HG02798 (cell line): ENCODE results near the gene WDR64.
"Not testable (repeated sequence)": the region's sequence is repeated elsewhere in the genome, so short reads cannot be mapped to it uniquely, and the experiment has no call there.

ENCODE experiments used
- ATAC-seq: cut with Tn5 transposase; IDR thresholded peaks from one replicate; pipeline ENCODE4 v1.9.1; 2021; ENCODE audit warnings: mild to moderate bottlenecking; ENCODE audit not compliant: unreplicated experiment, poor library complexity

The WDR64 gene

GRCh38 chr1:241826613-241827012 is 174.5 kb downstream of the WDR64 start:
- ATAC-seq: not testable (repeated sequence)

- no peak for ATAC-seq
These were observed 175.2 kb downstream of the WDR64 start for GRCh38 chr1:241827264-241827663.

- no peak for ATAC-seq
These were observed 176.5 kb downstream of the WDR64 start for GRCh38 chr1:241828463-241829021.

DNA sequence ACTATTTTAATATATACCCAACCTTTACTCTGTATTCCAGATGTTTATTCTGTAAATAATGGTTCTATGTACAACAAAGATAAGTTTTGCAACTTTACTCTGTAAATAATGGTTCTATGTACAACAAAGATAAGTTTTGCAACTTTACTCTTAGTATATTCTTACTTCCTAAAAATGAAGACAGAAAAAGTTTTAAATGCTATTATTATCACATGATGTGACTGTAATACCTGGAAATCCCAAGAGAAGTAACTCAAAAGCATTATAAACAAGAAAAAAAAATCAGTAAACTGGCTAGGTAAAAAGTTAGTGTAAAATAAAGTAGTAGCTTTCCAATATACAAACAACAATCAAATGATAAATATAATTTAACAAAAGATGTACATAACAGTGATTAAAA is 177.4 kb downstream of the WDR64 start:
- no peak for ATAC-seq

- no peak for ATAC-seq
These were observed 182.8 kb downstream of the WDR64 start for GRCh38 chr1:241834733-241835377.

DNA sequence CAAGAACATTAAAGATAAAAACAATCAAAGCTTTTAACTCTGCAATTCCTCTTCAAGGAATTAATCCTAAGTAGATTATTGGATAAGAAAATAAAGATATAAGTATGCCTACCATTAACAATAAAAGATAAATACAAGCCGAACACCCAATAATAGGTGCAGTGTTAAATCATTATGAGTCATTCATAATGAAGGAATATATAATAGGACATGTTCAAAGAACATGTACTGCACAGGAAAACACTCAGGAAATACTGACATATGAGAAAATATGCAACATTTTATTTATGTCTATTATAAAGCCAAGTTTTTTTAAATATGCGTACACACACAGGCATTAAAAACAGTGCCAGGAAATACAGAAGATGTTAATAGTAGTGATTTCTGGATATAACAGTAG is 184.9 kb downstream of the WDR64 start:
- ATAC-seq: no peak

DNA sequence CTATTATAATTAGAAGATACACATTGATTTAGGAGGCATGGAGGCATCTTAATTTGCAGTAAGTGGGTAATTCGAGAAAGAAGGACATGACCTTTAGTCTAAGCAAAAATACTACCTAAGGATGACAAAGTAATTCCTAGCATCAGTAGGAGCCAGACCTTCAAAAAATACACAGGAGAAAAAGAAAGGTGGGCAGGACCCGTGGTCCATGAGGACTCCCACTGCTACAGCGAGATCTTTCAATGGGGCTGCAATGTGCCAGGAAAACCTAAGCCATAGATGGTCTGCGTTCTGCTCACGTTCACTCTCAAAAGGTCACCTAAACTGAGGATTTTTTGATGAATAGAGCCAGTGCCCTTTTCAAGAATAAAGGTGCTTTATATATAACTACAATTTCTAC is 185.3 kb downstream of the WDR64 start:
- no peak for ATAC-seq

GRCh38 chr1:241837901-241838300 is 185.8 kb downstream of the WDR64 start:
- no peak for ATAC-seq

GRCh38 chr1:241838897-241839296 is 186.8 kb downstream of the WDR64 start:
- no peak for ATAC-seq

DNA sequence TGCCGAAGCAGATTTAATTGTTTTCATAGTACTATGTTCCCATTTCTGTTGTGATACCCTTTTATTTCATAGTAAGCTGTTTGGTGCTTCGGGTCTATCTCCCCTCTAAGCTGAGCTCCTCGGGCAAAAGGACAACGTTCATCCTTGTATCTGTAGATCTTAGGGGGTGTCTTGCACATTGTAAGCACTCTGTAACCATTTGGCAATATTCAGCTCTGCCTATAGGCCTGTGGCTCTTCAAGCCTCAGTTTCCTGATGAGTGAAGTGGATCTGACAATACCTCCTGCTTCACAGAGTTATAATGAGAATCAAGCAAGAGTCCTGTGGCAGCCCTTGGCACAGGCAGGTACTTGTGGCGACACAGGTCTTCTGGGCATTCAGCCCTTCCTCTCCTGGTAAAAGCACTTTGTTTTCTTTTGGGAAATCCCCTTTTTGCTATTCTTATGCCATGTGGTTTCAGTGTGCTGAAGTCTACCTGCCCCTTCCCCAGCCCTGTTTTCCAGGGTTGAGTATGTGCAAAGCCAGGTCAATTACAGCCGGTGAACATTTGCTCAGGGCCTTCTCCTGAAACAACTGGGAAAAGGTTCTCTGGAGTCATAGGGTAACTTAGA is 187.4 kb downstream of the WDR64 start:
- peak; percentile 47 for ATAC-seq

DNA sequence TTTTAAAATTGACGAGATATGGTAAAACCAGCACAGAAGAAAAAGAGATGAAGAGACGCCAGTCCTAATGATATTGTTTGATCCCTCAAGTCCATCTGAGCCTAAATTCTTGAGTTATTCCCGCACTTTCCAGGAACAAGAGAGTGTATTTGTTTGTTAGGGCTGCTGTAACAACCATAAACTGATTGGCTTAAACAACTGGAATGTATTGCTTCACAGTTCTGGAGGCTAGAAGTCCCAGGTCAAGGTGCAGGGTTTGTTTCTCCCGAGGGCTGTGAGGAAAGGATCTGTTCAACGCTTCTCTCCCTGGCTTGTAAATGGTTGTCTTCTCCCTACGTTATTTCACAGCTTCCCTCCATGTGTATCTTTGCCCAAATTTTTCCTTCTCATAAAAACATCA is 188.1 kb downstream of the WDR64 start:
- ATAC-seq: no peak

GRCh38 chr1:241841691-241842090 is 189.6 kb downstream of the WDR64 start:
- ATAC-seq: no peak

- ATAC-seq: no peak
These were observed 190.5 kb downstream of the WDR64 start for GRCh38 chr1:241842565-241842964.

GRCh38 chr1:241844593-241844992 is 192.5 kb downstream of the WDR64 start:
- no peak for ATAC-seq

GRCh38 chr1:241846375-241846774 is 194.3 kb downstream of the WDR64 start:
- no peak for ATAC-seq

- ATAC-seq: no peak
These were observed 194.9 kb downstream of the WDR64 start for GRCh38 chr1:241846862-241847539.

DNA sequence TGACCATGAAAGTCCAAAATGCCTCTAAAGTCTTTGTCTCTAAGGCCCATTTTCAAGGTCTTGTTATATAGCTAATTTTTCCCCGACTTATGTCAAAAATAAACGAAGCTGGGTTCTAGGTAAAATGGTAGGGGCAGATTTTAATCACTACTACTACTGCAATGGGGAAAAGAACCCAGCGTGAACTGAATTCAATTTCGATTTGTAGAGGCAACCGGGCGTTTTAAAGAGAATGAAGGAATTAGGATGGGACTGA is 195.4 kb downstream of the WDR64 start:
- ATAC-seq: no peak

DNA sequence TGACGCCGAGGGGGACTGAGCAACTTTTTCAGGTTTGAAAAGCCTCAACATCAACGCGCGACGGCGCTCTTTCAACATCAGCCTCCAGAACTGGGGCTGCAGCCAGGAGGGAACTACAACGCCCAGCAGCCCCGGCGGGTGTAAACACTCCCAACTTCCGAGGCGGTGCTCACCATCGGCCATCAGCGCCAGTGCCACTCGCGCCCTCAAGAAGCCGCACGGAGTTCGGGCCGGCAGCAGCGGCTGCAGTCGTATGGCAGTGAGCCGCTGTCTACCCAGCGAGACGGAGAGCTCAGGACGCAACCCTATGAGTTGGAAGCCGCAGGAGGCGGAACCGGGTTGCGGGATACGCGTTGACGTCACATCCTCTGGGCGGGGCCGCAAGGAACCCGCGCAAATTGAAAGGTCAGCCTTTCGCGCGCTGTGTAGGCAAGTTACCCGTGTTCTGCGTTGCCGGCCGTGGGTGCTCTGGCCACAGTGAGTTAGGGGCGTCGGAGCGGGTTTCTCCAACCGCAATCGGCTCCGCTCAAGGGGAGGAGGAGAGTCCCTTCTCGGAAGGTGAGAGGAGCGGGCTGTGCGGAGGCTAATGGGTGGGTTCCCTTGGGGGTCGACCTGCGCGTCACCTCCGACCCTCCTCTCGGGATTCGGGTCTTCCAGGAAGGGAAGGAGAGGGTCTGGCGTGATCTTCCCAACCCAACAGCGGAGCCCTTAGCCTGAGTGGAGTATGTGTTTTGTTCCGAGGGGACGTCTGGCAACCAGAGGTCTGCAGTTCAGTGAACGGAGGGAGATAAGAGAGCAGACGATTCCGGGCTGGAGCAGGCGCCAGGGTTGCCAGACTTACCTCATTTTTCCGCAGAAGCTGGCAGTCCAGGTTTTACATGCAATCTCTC is 196.0 kb downstream of the WDR64 start, which contains the start of gene EXO1:
TSS of gene EXO1 (plus strand) at position 409 of the 890 bp plus-strand sequence. CDS start 2,222 bp downstream, outside the sequence.
- peak; percentile 97 for ATAC-seq

- no peak for ATAC-seq
These were observed 196.7 kb downstream of the WDR64 start for GRCh38 chr1:241848686-241849344.

GRCh38 chr1:241849345-241849695 is 197.2 kb downstream of the WDR64 start:
- no peak for ATAC-seq
